ENCODE results near the gene TIAM1.

TIAM1 gene

GRCh38 chr21:31243611-31244010 is 100.5 kb downstream of the TIAM1 start:
- H3K9ac ChIP-seq (ENCODE audit: low read depth, low read length), result no peak overlapping the region
- TF ChIP-seq EZH2 (IDR thresholded peaks at IDR 0.05; ENCODE audit: borderline replicate concordance, low read depth, low read length, severe bottlenecking), result no peak
- TF ChIP-seq, protein P1, sequence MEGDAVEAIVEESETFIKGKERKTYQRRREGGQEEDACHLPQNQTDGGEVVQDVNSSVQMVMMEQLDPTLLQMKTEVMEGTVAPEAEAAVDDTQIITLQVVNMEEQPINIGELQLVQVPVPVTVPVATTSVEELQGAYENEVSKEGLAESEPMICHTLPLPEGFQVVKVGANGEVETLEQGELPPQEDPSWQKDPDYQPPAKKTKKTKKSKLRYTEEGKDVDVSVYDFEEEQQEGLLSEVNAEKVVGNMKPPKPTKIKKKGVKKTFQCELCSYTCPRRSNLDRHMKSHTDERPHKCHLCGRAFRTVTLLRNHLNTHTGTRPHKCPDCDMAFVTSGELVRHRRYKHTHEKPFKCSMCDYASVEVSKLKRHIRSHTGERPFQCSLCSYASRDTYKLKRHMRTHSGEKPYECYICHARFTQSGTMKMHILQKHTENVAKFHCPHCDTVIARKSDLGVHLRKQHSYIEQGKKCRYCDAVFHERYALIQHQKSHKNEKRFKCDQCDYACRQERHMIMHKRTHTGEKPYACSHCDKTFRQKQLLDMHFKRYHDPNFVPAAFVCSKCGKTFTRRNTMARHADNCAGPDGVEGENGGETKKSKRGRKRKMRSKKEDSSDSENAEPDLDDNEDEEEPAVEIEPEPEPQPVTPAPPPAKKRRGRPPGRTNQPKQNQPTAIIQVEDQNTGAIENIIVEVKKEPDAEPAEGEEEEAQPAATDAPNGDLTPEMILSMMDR (IDR thresholded peaks at IDR 0.05; ENCODE audit: borderline replicate concordance, extremely low read depth, low read length, poor library complexity, severe bottlenecking), result no peak
- no peak overlapping the region for H3K4me2 ChIP-seq (ENCODE audit: insufficient read depth, low read length)
- peaks cover 42% of the 10 kb centered on the region for H3K36me3 ChIP-seq (ENCODE audit: insufficient read depth, low read length)
- no peaks in the 10 kb centered on the region for H3K4me1 ChIP-seq (ENCODE audit: insufficient read depth, low read length)
- peaks cover 27% of the 10 kb centered on the region for H3K9me3 ChIP-seq (ENCODE audit: insufficient read depth, low read length, severe bottlenecking)
- DNase-seq (no peak), ATAC-seq (ENCODE audit: insufficient read depth, low read depth) (no peak)
- no peak overlapping the region for H3K4me3 ChIP-seq (ENCODE audit: low read depth in 1 of 2, low read length in 2 of 2)
- H3K79me2 ChIP-seq (ENCODE audit: insufficient read depth, low read length), result no peaks in the 10 kb centered on the region
- H3K27ac ChIP-seq (ENCODE audit: low read length), result no peak overlapping the region
- H3K27me3 ChIP-seq (ENCODE audit: insufficient read depth, low read length, poor library complexity), result no peaks in the 10 kb centered on the region
- no peaks in the 10 kb centered on the region for H4K20me1 ChIP-seq (ENCODE audit: insufficient read depth, low read length)
- H2AFZ ChIP-seq (ENCODE audit: low read depth, low read length), result no peak overlapping the region

DNA sequence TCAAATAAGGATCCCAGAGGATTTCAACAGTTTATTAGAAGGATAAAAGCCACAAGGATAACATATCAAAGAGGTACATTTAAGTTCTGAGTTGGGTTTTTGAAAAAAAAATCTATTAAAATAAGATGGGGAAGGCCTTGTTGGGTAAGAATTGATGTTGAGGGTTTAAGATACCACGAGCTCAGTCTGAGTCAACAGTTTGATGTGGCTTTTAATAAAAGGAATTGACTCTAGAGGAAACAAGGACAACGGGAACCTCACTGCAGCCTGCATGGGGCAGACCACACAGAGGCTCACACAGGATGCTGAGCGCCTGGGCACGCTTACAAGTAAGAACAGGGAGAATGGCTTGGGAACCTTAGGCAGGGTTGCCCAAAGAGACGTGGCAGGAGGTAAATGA is 107.5 kb downstream of the TIAM1 start:
- Histone ChIP-seq H3K4me1 (ENCODE audit: insufficient read depth, low read length) (peaks cover 17% of the 10 kb centered on the region), H2AFZ (ENCODE audit: low read depth, low read length) (no peak overlapping the region), H3K27me3 (ENCODE audit: insufficient read depth, low read length, poor library complexity) (no peaks in the 10 kb centered on the region), H3K4me3 (ENCODE audit: low read depth in 1 of 2, low read length in 2 of 2) (no peak overlapping the region), H3K36me3 (ENCODE audit: insufficient read depth, low read length) (peaks cover 17% of the 10 kb centered on the region), H3K79me2 (ENCODE audit: insufficient read depth, low read length) (no peaks in the 10 kb centered on the region), H3K4me2 (ENCODE audit: insufficient read depth, low read length) (no peak overlapping the region), H3K9me3 (ENCODE audit: insufficient read depth, low read length, severe bottlenecking) (peaks cover 13% of the 10 kb centered on the region), H4K20me1 (ENCODE audit: insufficient read depth, low read length) (peaks cover 3% of the 10 kb centered on the region; the same call in 1 of the 2 replicates), H3K27ac (ENCODE audit: low read length) (no peak overlapping the region), H3K9ac (ENCODE audit: low read depth, low read length) (no peak overlapping the region)
- peak; percentile 98 for ATAC-seq (ENCODE audit: insufficient read depth, low read depth)
- peak; percentile 73 for DNase-seq
- no peak for TF ChIP-seq EZH2 (IDR thresholded peaks at IDR 0.05; ENCODE audit: borderline replicate concordance, low read depth, low read length, severe bottlenecking)
- TF ChIP-seq, protein P1 (IDR thresholded peaks at IDR 0.05; ENCODE audit: borderline replicate concordance, extremely low read depth, low read length, poor library complexity, severe bottlenecking), result no peak

DNA sequence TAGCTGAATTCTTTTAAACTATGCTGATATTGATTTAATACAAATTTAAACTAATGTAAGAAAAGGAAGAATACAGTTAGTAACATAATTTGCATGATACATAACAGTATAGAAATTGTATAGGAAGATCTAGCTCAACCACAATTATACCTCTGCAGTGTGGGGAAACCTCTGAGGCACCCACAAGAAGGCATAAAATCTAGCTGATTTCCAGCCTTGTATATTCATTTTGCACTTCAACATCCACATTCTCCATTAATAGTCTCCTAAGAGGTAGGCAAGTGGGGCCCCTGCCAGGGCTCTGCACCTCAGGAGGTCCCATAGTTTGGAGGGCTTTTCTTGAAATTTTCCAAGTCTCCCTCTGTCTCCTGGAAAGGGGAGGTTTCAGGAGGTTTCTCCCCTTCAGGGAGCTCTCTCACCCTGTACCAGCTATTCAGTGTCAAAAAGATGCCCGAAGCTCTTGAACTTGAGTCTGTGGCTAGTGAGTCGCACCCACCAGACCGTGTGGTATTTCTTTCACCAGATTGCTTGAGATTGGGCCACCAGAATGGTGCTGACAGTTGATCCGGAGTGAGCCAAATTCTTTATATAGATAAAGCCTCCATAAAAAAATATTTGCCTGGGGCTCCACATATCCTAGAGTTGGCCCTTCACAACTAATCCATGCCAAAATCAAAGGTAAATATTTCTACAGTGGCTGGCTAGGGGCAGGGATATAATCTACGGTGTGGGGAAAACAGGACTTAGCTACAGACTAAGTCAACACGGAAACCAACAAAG is 108.2 kb downstream of the TIAM1 start:
- Histone ChIP-seq H3K4me2 (ENCODE audit: insufficient read depth, low read length) (no peak overlapping the region), H3K36me3 (ENCODE audit: insufficient read depth, low read length) (peaks cover 10% of the 10 kb centered on the region), H3K27ac (ENCODE audit: low read length) (no peak overlapping the region), H3K9ac (ENCODE audit: low read depth, low read length) (no peak overlapping the region), H3K27me3 (ENCODE audit: insufficient read depth, low read length, poor library complexity) (no peaks in the 10 kb centered on the region), H2AFZ (ENCODE audit: low read depth, low read length) (no peak overlapping the region), H3K4me3 (ENCODE audit: low read depth in 1 of 2, low read length in 2 of 2) (no peak overlapping the region), H3K79me2 (ENCODE audit: insufficient read depth, low read length) (no peaks in the 10 kb centered on the region), H3K9me3 (ENCODE audit: insufficient read depth, low read length, severe bottlenecking) (peaks cover 7% of the 10 kb centered on the region), H4K20me1 (ENCODE audit: insufficient read depth, low read length) (peaks cover 3% of the 10 kb centered on the region; the same call in 1 of the 2 replicates), H3K4me1 (ENCODE audit: insufficient read depth, low read length) (peaks cover 17% of the 10 kb centered on the region)
- no peak for TF ChIP-seq EZH2 (IDR thresholded peaks at IDR 0.05; ENCODE audit: borderline replicate concordance, low read depth, low read length, severe bottlenecking)
- TF ChIP-seq, protein P1 (IDR thresholded peaks at IDR 0.05; ENCODE audit: borderline replicate concordance, extremely low read depth, low read length, poor library complexity, severe bottlenecking), result no peak
- DNase-seq (no peak), ATAC-seq (ENCODE audit: insufficient read depth, low read depth) (peak; percentile 31; the same call in 2 of the 3 replicates)

Measured in DND-41 (cell line).